ENCODE measurements around the gene GRM2.
A peak's percentile ranks its signal among the peaks of the same experiment; 100 is the strongest.

GRM2 gene

DNA sequence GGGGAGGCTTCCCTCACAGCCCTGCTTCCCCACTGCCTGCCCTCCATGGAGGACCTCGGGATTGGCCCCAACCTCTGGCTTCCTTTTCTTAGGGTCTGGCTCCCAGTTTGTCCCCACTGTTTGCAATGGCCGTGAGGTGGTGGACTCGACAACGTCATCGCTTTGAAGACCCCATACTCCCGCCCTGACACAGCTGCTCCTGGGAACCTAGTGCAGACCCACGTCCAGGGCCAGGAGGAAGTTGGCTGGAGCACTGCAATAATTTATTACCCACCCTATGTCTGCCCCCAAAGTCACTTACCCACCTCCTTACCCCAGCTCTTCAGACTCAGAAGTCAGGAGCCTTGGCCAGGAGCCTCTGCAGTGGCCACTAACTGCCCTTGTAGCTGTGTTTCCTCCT, 11.1 kb downstream of the GRM2 start:
- Histone ChIP-seq H3K27ac (peak overlapping the region; percentile 83), H3K27me3 (ENCODE audit: insufficient read depth, low read depth, severe bottlenecking) (no peaks in the 10 kb centered on the region), H3K36me3 (peaks cover 48% of the 10 kb centered on the region), H3K4me3 (ENCODE audit: low read depth, low read length) (no peak overlapping the region), H3K9me3 (ENCODE audit: severe bottlenecking) (no peaks in the 10 kb centered on the region)
- TF ChIP-seq, protein P1, sequence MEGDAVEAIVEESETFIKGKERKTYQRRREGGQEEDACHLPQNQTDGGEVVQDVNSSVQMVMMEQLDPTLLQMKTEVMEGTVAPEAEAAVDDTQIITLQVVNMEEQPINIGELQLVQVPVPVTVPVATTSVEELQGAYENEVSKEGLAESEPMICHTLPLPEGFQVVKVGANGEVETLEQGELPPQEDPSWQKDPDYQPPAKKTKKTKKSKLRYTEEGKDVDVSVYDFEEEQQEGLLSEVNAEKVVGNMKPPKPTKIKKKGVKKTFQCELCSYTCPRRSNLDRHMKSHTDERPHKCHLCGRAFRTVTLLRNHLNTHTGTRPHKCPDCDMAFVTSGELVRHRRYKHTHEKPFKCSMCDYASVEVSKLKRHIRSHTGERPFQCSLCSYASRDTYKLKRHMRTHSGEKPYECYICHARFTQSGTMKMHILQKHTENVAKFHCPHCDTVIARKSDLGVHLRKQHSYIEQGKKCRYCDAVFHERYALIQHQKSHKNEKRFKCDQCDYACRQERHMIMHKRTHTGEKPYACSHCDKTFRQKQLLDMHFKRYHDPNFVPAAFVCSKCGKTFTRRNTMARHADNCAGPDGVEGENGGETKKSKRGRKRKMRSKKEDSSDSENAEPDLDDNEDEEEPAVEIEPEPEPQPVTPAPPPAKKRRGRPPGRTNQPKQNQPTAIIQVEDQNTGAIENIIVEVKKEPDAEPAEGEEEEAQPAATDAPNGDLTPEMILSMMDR (IDR thresholded peaks at IDR 0.05; ENCODE audit: low read depth, low read length): no peak
- no peak for DNase-seq

DNA sequence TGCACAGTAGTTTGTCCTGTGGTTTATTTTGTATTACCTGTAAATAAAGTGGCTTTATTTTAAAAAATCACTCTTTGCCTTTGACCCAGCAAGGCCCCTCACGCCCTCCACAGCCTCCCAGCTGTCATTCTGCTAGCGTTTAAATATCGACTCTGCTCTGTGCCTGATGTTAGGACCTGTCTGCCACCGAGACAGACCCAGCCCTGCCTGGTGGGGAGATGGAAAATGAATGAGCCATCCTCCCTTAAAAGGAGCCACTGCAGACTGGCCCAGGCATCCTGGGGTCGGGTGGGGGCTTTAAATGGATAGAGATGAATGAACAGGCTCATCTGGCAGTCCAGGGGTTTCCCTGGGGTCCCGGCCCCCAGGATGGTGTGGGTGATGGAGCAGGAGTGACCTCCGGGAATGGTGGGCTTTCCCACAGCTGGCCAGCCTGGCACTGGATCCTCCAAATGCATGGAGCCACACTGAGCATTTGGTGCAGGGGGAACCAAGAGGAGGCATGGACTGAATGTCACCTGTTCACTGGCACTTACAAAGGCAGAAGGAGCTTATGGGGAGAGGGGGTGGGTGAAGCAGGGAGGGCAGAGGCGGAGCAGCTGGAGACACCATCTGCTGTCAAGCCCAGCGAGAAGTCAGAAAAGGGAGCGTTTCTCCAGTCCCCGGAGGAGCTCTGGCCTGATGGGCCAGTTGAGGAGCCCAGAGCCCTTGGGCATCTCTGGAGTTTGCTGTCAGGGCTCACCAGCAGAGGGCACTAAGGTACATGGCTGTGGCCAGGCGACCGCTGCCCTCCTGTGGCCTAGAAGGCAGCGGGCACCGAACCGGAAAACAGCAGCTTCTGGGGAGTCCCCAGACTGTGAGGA, 11.9 kb downstream of the GRM2 start:
- Histone ChIP-seq H3K36me3 (peaks cover 39% of the 10 kb centered on the region), H3K27me3 (ENCODE audit: insufficient read depth, low read depth, severe bottlenecking) (no peaks in the 10 kb centered on the region), H3K4me3 (ENCODE audit: low read depth, low read length) (no peak overlapping the region), H3K9me3 (ENCODE audit: severe bottlenecking) (no peaks in the 10 kb centered on the region), H3K27ac (peak overlapping the region; percentile 83)
- DNase-seq: peak; percentile 96
- TF ChIP-seq, protein P1 (IDR thresholded peaks at IDR 0.05; ENCODE audit: low read depth, low read length): peak; percentile 99

DNA sequence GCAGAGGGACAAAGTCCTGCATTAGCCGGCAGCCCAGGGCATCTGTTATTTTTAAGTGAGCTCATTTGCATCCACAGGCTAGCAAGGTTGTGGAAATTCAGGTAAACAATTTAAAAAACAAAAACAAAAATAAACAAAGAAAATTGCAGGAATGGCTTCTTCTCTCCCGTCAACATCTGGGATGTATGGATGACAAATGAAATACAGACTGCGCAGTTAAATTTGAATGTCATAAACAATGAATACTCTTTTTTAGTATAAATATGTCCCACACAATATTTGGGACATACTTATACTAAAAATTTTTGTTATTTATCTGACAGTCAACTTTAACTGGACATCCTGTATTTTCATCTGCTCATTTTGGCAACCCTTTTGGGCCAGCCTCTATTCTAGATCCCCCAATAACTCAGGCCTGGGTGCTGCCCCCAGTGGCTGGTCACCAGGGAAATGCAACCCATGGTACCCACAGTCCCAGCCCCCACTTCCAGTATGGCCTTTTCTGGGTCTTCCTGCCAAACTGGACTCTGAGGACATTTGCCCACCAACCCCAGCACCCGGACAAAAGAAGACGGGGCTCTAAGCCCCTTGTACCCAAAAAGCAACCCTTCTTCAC, 12.7 kb downstream of the GRM2 start:
- peak overlapping the region; percentile 83 for H3K27ac ChIP-seq
- H3K36me3 ChIP-seq: peaks cover 34% of the 10 kb centered on the region
- H3K9me3 ChIP-seq (ENCODE audit: severe bottlenecking): no peaks in the 10 kb centered on the region
- no peaks in the 10 kb centered on the region for H3K27me3 ChIP-seq (ENCODE audit: insufficient read depth, low read depth, severe bottlenecking)
- DNase-seq: no peak
- no peak overlapping the region for H3K4me3 ChIP-seq (ENCODE audit: low read depth, low read length)
- TF ChIP-seq, protein P1 (IDR thresholded peaks at IDR 0.05; ENCODE audit: low read depth, low read length): peak; percentile 47; the same call in 1 of the 2 replicates

DNA sequence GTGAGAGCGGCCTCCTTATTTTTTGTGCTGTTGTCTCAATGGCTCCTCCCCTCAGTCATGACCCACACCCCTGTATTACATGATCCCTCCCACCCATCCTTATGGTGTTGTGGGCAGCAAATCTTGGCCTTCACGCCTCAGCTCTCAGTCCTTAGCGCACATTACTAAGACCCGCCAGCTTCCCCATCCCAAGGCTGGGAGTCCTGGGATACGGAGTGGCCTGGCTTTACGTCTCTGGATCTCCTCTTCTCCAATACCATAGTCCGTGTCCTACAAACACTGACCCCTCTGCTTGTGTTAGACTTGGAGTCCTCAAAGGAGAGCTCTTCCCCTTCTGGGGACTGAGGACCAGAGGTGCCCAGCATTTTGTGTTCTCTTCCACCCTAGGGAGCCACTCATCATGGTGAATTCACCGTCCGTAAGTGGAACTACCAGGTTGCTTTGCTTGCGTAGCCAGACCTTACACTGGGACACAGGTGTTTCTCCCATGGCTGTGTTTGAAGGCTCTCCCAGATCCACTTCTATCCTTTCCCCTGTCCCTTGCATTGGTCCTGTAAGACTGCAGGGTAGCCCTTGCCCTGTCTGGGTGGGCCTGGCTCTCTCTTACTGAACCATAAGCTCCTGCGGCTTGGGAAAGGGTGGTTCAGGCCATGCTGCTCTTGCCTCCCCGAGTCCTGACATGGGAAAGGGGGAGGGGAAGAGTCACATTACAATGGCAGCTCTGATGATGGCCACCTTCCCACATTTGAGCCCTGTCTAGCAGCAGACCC, 13.6 kb downstream of the GRM2 start:
- no peak for DNase-seq
- no peak overlapping the region for H3K4me3 ChIP-seq (ENCODE audit: low read depth, low read length)
- H3K27me3 ChIP-seq (ENCODE audit: insufficient read depth, low read depth, severe bottlenecking): no peaks in the 10 kb centered on the region
- peaks cover 27% of the 10 kb centered on the region for H3K36me3 ChIP-seq
- no peaks in the 10 kb centered on the region for H3K9me3 ChIP-seq (ENCODE audit: severe bottlenecking)
- TF ChIP-seq, protein P1 (IDR thresholded peaks at IDR 0.05; ENCODE audit: low read depth, low read length): no peak
- no peak overlapping the region for H3K27ac ChIP-seq

DNA sequence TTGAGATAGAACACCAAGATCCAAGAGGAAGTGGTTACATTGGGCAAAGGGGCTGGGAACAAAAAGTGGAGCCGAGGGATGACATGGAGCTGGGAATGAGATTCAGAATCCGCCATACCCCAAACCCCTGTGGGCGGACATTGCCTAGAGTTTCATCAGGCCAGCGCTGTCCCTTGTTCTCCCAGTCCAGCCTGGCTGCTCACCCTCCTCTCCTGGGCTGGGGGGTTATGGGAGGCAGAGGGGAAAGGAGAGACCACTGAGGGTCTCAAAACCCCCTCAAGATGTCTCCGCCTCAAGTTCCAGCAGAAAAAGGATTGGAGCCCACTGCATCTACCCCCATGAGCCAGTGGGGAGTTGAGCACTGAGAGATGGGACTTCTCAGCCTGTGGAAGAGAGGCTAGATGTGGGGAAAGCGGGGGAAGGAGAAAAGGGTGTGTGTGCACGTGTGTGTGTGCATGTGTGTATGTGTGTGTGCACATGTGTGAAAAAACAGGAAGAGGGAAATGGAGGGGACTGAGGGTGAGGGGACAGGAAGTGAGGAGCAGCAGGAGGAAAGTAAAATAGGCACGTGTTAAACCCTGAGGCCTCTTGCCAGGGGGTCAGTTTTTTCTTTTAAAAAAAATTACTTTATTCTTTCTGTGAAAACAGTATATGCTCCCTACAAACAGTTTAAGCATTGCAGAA, 14.3 kb downstream of the GRM2 start:
- Histone ChIP-seq H3K36me3 (peaks cover 19% of the 10 kb centered on the region), H3K27me3 (ENCODE audit: insufficient read depth, low read depth, severe bottlenecking) (no peaks in the 10 kb centered on the region), H3K9me3 (ENCODE audit: severe bottlenecking) (no peaks in the 10 kb centered on the region), H3K4me3 (ENCODE audit: low read depth, low read length) (no peak overlapping the region), H3K27ac (no peak overlapping the region)
- TF ChIP-seq, protein P1 (IDR thresholded peaks at IDR 0.05; ENCODE audit: low read depth, low read length): no peak
- DNase-seq: no peak
